GM23338 (cell line): Measurements from ENCODE around the gene ACBD7. TPM values are rescaled to one million over a fixed set of nuclear protein-coding genes. Genes with fewer than 3 reads are reported as not detected.
A peak's percentile ranks its signal among the peaks of the same experiment; 100 is the strongest.

ENCODE experiments used
- ATAC-seq: fragments of 200-7000 bp; cut with Tn5 transposase; 3 replicates; pipeline ENCODE4 v1.9.1; 2020
- DNase-seq: peaks from one replicate; pipeline ENCODE4 v3.0.0-alpha.2; 2015; ENCODE audit warnings: low spot score
- H2AFZ ChIP-seq: fragments of 200-600 bp; sonication (generic); 2 replicates; pipeline ENCODE4 v1.8.0; 2016; ENCODE audit warnings: antibody characterized with exemption, mild to moderate bottlenecking, moderate library complexity
- H3F3A ChIP-seq: fragments of 200-600 bp; sonication (generic); replicated peaks from 2 replicates; pipeline ENCODE4 v1.8.0; 2017; ENCODE audit warnings: antibody characterized with exemption, mixed run types, low read depth
- H3K27ac ChIP-seq: fragments of 200-600 bp; sonication (generic); 2 replicates; pipeline ENCODE4 v1.6.1; 2016; ENCODE audit warnings: low read depth
- H3K27me3 ChIP-seq: fragments of 200-600 bp; sonication (generic); 2 replicates; pipeline ENCODE4 v1.8.0; 2016; ENCODE audit warnings: mild to moderate bottlenecking, mixed run types, moderate library complexity; ENCODE audit not compliant: insufficient read depth
- H3K36me3 ChIP-seq: fragments of 200-600 bp; sonication (generic); 2 replicates; pipeline ENCODE4 v1.8.0; 2016; ENCODE audit warnings: mild to moderate bottlenecking; ENCODE audit not compliant: insufficient read depth
- H3K4me1 ChIP-seq: fragments of 200-600 bp; sonication (generic); 2 replicates; pipeline ENCODE4 v1.8.0; 2016; ENCODE audit warnings: mild to moderate bottlenecking, moderate library complexity; ENCODE audit not compliant: insufficient read depth
- H3K4me2 ChIP-seq: fragments of 200-600 bp; sonication (generic); 2 replicates; pipeline ENCODE4 v1.7.1; 2017; ENCODE audit warnings: mixed run types
- H3K4me3 ChIP-seq: fragments of 200-600 bp; sonication (generic); 2 replicates; pipeline ENCODE4 v1.6.1; 2016; ENCODE audit warnings: mixed run types
- H3K79me2 ChIP-seq: fragments of 200-600 bp; sonication (generic); replicated peaks from 2 replicates; pipeline ENCODE4 v1.8.0; 2017; ENCODE audit warnings: mild to moderate bottlenecking; ENCODE audit not compliant: insufficient read depth
- H3K9me2 ChIP-seq: fragments of 200-600 bp; sonication (generic); 2 replicates; pipeline ENCODE4 v1.8.0; 2017; ENCODE audit not compliant: insufficient read depth
- H4K20me1 ChIP-seq: fragments of 200-600 bp; sonication (generic); replicated peaks from 2 replicates; pipeline ENCODE4 v1.8.0; 2017; ENCODE audit warnings: mild to moderate bottlenecking; ENCODE audit not compliant: insufficient read depth
- H3K27ac Mint-ChIP-seq: 2 replicates; pipeline ENCODE4 v1.8.0; 2020; ENCODE audit warnings: inconsistent platforms, mild to moderate bottlenecking, moderate library complexity, mixed read lengths
- H3K27me3 Mint-ChIP-seq: 3 replicates; pipeline ENCODE4 v1.8.0; 2022; ENCODE audit warnings: low read depth, mild to moderate bottlenecking, moderate library complexity, mixed read lengths, inconsistent platforms; ENCODE audit not compliant: insufficient read depth, poor library complexity
- H3K36me3 Mint-ChIP-seq: 3 replicates; pipeline ENCODE4 v1.8.0; 2021; ENCODE audit warnings: low read depth, mild to moderate bottlenecking, inconsistent platforms, moderate library complexity, mixed read lengths
- H3K4me1 Mint-ChIP-seq: 3 replicates; pipeline ENCODE4 v1.8.0; 2020; ENCODE audit warnings: mild to moderate bottlenecking, inconsistent platforms, mixed read lengths
- H3K4me3 Mint-ChIP-seq: 3 replicates; pipeline ENCODE4 v1.8.0; 2021; ENCODE audit warnings: moderate library complexity, mild to moderate bottlenecking, inconsistent platforms, mixed read lengths
- H3K9me3 Mint-ChIP-seq: 3 replicates; pipeline ENCODE4 v1.8.0; 2020; ENCODE audit warnings: moderate library complexity, mild to moderate bottlenecking, inconsistent platforms, mixed read lengths
- CREB1 ChIP-seq: fragments of 250-450 bp; sonication (Bioruptor Pico); IDR thresholded peaks from 2 replicates; pipeline ENCODE4 v1.5.0; 2020; ENCODE audit warnings: low read depth, mild to moderate bottlenecking, moderate library complexity
- CTCF ChIP-seq, 2 experiments: fragments of 200-600 bp in 1 of 2; sonication (generic) in 1 of 2; conservative IDR thresholded peaks; 2 replicates each; pipeline versions ENCODE4 v1.5.1 to v1.6.1; 2016 to 2017; ENCODE audit warnings: antibody characterized with exemption in 2 of 2, low read depth in 2 of 2, mild to moderate bottlenecking in 2 of 2, moderate library complexity in 1 of 2
- EZH2 ChIP-seq: fragments of 200-600 bp; sonication (generic); IDR thresholded peaks from one replicate; pipeline ENCODE4 v1.8.0; 2017; ENCODE audit warnings: antibody characterized with exemption, mild to moderate bottlenecking, low read depth; ENCODE audit not compliant: unreplicated experiment
- EZH2phosphoT487 ChIP-seq: fragments of 200-600 bp; sonication (generic); IDR thresholded peaks from one replicate; pipeline ENCODE4 v1.8.1; 2018; ENCODE audit warnings: antibody characterized with exemption; ENCODE audit not compliant: unreplicated experiment
- JUNB ChIP-seq: IDR thresholded peaks from one replicate; pipeline ENCODE4 v1.6.1; 2016; ENCODE audit warnings: antibody characterized with exemption; ENCODE audit not compliant: unreplicated experiment
- REST ChIP-seq: IDR thresholded peaks from one replicate; pipeline ENCODE4 v1.6.1; 2018; ENCODE audit warnings: antibody characterized with exemption; ENCODE audit not compliant: unreplicated experiment
- STAT1 ChIP-seq: IDR thresholded peaks from one replicate; pipeline ENCODE4 v1.6.1; 2016; ENCODE audit warnings: antibody characterized with exemption; ENCODE audit not compliant: unreplicated experiment
- ZNF331 ChIP-seq: fragments of 250-450 bp; sonication (Bioruptor Pico); IDR thresholded peaks from 2 replicates; pipeline ENCODE4 v1.5.0; 2020; ENCODE audit warnings: low read depth, mild to moderate bottlenecking, moderate library complexity
- polyA plus RNA-seq: library from polyadenylated mRNA; unstranded; fragments of >200 nt; fragmentation: Nextera tagmentation; extraction: Ambion mirVana; gene quantifications from 2 replicates; pipeline ENCODE4 v1.2.1, GENCODE V29; 2016
- total RNA-seq: library from RNA; depleted of rRNA; stranded (reverse); fragments of >200 nt; shearing (Covaris generic); gene quantifications from 2 replicates; pipeline ENCODE4 v1.2.3, GENCODE V29; 2014

The ACBD7 gene
- total and polyA plus RNA-seq, 2 experiments from 2014 or later, result 2.8 to 14.7 TPM

- TF ChIP-seq REST (no peak), EZH2 (no peak), CREB1 (CRISPR knock-in tag) (no peak), STAT1 (no peak), JUNB (no peak), ZNF331 (CRISPR knock-in tag) (no peak)
Observed at GRCh38 chr10:15113766-15114165, 25.2 kb upstream of the ACBD7 start (continued).

DNA sequence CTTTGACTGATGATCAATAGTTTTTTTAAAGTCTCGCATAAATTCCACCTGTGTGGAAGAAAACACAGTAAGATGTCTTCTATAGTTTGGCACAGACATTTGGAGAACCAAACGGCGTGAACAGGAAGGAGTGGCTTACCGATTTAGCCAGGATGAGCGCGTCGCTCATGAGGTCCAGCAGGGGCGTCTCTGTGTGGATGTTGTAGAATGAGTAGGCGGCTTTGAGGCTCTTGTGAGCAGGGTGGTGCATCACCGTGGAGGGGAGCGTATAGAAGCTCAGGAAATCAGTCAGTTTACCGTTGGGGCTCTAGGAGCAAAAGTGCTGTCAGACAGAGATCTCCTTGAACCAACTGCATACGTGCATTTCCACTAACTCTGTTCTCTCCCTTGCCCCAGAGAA lies 24.1 kb upstream of the ACBD7 start:
- H3K27ac ChIP-seq, result no peak overlapping the region
- H4K20me1 ChIP-seq, result no peaks in the 10 kb centered on the region; the same call in 1 of the 2 replicates
- H3K36me3 Mint-ChIP-seq, result peaks cover 18% of the 10 kb centered on the region; the same call in 2 of the 3 replicates
- no peaks in the 10 kb centered on the region for H3K27me3 Mint-ChIP-seq
- ATAC-seq (peak; percentile 86), DNase-seq (peak; percentile 75)
- no peaks in the 10 kb centered on the region for H3F3A ChIP-seq
- no peak overlapping the region for H3K4me3 ChIP-seq
- TF ChIP-seq EZH2 (no peak), CTCF (conservative IDR thresholded peaks at IDR 0.05; ENCODE audit: low read depth in 2 of 2) (peak; percentile 20 to 31), EZH2phosphoT487 (no peak)
- H3K27ac Mint-ChIP-seq, result no peak overlapping the region; the same call in 1 of the 2 replicates
- H3K9me2 ChIP-seq, result no peaks in the 10 kb centered on the region
- no peaks in the 10 kb centered on the region for H3K9me3 Mint-ChIP-seq
- no peaks in the 10 kb centered on the region for H3K27me3 ChIP-seq
- H3K79me2 ChIP-seq, result no peaks in the 10 kb centered on the region
- no peak overlapping the region for H2AFZ ChIP-seq
- H3K4me3 Mint-ChIP-seq, result no peak overlapping the region
- H3K4me2 ChIP-seq, result no peak overlapping the region
- no peaks in the 10 kb centered on the region for H3K36me3 ChIP-seq
- no peaks in the 10 kb centered on the region for H3K4me1 Mint-ChIP-seq
- no peaks in the 10 kb centered on the region for H3K4me1 ChIP-seq
